H1 (cell line): ENCODE measurements around the gene NTNG2.

Experiments used
- ATF3 ChIP-seq: IDR thresholded peaks from 2 replicates; pipeline ENCODE4 v1.6.1; 2011; ENCODE audit warnings: low read depth, mild to moderate bottlenecking, low read length; ENCODE audit not compliant: insufficient read depth
- BACH1 ChIP-seq: IDR thresholded peaks from 2 replicates; pipeline ENCODE4 v1.6.1; 2012; ENCODE audit warnings: low read length, improper control_type of control experiment
- CTCF ChIP-seq, 3 experiments: IDR thresholded peaks; 1 replicate in 2 of 3; 2 replicates in 1 of 3; pipeline versions ENCODE4 v1.5.1 to v1.6.1; 2011; ENCODE audit warnings: low read length in 3 of 3, mild to moderate bottlenecking in 3 of 3, inconsistent platforms in 2 of 3, low read depth in 1 of 3, moderate library complexity in 1 of 3; ENCODE audit not compliant: insufficient read depth in 1 of 3; ENCODE audit errors: control extremely low read depth in 1 of 3
- EP300 ChIP-seq, 2 experiments: IDR thresholded peaks; 1 replicate in 1 of 2; 2 replicates in 1 of 2; pipeline ENCODE4 v1.6.1; 2011 to 2012; ENCODE audit warnings: low read depth in 2 of 2, low read length in 2 of 2, mild to moderate bottlenecking in 2 of 2, borderline replicate concordance in 1 of 2, inconsistent platforms in 1 of 2, moderate library complexity in 1 of 2
- HDAC2 ChIP-seq, 2 experiments: fragments of 300-600 bp in 1 of 2; sonication (generic) in 1 of 2; IDR thresholded peaks; 2 replicates each; pipeline ENCODE4 v1.6.1; 2011 to 2012; ENCODE audit warnings: low read depth in 2 of 2, low read length in 2 of 2, mild to moderate bottlenecking in 2 of 2, moderate library complexity in 2 of 2, borderline replicate concordance in 1 of 2, inconsistent platforms in 1 of 2
- HDAC6 ChIP-seq: IDR thresholded peaks from one replicate; pipeline ENCODE4 v1.7.1; 2012; ENCODE audit warnings: low read depth, mild to moderate bottlenecking, inconsistent platforms, low read length, moderate library complexity
- POLR2A ChIP-seq, 2 experiments: IDR thresholded peaks; 1 replicate in 1 of 2; 2 replicates in 1 of 2; pipeline ENCODE4 v1.6.1; 2011; ENCODE audit warnings: low read depth in 2 of 2, low read length in 2 of 2, mild to moderate bottlenecking in 2 of 2; ENCODE audit errors: control extremely low read depth in 1 of 2
- SRF ChIP-seq: IDR thresholded peaks from 2 replicates; pipeline ENCODE4 v1.6.1; 2011; ENCODE audit warnings: mild to moderate bottlenecking, low read depth, low read length, moderate library complexity
- TAF1 ChIP-seq: IDR thresholded peaks from 2 replicates; pipeline ENCODE4 v1.6.1; 2011; ENCODE audit warnings: mild to moderate bottlenecking, low read depth, low read length
- TCF12 ChIP-seq: IDR thresholded peaks from 2 replicates; pipeline ENCODE4 v1.6.1; 2011; ENCODE audit warnings: low read depth, mild to moderate bottlenecking, low read length
- TEAD4 ChIP-seq: IDR thresholded peaks from 2 replicates; pipeline ENCODE4 v1.6.1; 2012; ENCODE audit warnings: low read depth, low read length, inconsistent platforms, mixed read lengths

- no peak for TF ChIP-seq BACH1
- TF ChIP-seq CTCF (IDR thresholded peaks at IDR 0.05; ENCODE audit: control extremely low read depth in 1 of 3, insufficient read depth in 1 of 3, low read depth in 1 of 3, low read length in 3 of 3) = peak; percentile 66 to 79 (median 73)
- TF ChIP-seq SRF = no peak
- TF ChIP-seq TCF12 = no peak
- TF ChIP-seq POLR2A (IDR thresholded peaks at IDR 0.05; ENCODE audit: control extremely low read depth in 1 of 2, low read depth in 2 of 2, low read length in 2 of 2) = no peak
- TF ChIP-seq HDAC2 (IDR thresholded peaks at IDR 0.05; ENCODE audit: borderline replicate concordance in 1 of 2, low read depth in 2 of 2, low read length in 2 of 2) = no peak
- no peak for TF ChIP-seq TAF1
- TF ChIP-seq HDAC6 = no peak
- TF ChIP-seq ATF3 = no peak
- TF ChIP-seq EP300 (IDR thresholded peaks at IDR 0.05; ENCODE audit: borderline replicate concordance in 1 of 2, low read depth in 2 of 2, low read length in 2 of 2) = no peak
- TF ChIP-seq TEAD4 = no peak
Measured at GRCh38 chr9:132268725-132269352, 107.0 kb downstream of the NTNG2 start.
